WERI-Rb-1 (cell line): ENCODE data around the gene LZTFL1.

Experiments used
- DNase-seq: peaks from one replicate; pipeline ENCODE4 v3.0.0-alpha.2; 2020
- H3K27ac ChIP-seq: fragments of 250-450 bp; sonication (Bioruptor Pico); 2 replicates; pipeline ENCODE4 v1.5.1; 2020; ENCODE audit warnings: mild to moderate bottlenecking, moderate library complexity
- H3K27me3 ChIP-seq: fragments of 250-450 bp; sonication (Bioruptor Pico); 2 replicates; pipeline ENCODE4 v1.5.1; 2021; ENCODE audit warnings: mild to moderate bottlenecking, low read depth, moderate library complexity; ENCODE audit not compliant: insufficient read depth, severe bottlenecking
- H3K36me3 ChIP-seq: fragments of 250-450 bp; sonication (Bioruptor Pico); 2 replicates; pipeline ENCODE4 v1.5.1; 2020; ENCODE audit warnings: mild to moderate bottlenecking, moderate library complexity
- H3K4me3 ChIP-seq: 2 replicates; pipeline ENCODE4 v1.5.1; 2011; ENCODE audit warnings: low read depth, mild to moderate bottlenecking, control low read depth, low read length
- H3K9me3 ChIP-seq: fragments of 250-450 bp; sonication (Bioruptor Pico); 2 replicates; pipeline ENCODE4 v1.5.1; 2021; ENCODE audit warnings: mild to moderate bottlenecking, moderate library complexity; ENCODE audit not compliant: severe bottlenecking
- CTCF ChIP-seq: IDR thresholded peaks from 2 replicates; pipeline ENCODE4 v1.5.1; 2011; ENCODE audit warnings: low read depth, mild to moderate bottlenecking, control low read depth, inconsistent platforms, low read length

The LZTFL1 gene

GRCh38 chr3:45776611-45777010, 65.3 kb downstream of the LZTFL1 start:
- TF ChIP-seq CTCF: no peak
- no peak for DNase-seq
- H3K9me3 ChIP-seq: no peaks in the 10 kb centered on the region
- no peak overlapping the region for H3K27ac ChIP-seq
- no peaks in the 10 kb centered on the region for H3K36me3 ChIP-seq
- no peak overlapping the region for H3K4me3 ChIP-seq
- peaks cover 5% of the 10 kb centered on the region for H3K27me3 ChIP-seq

DNA sequence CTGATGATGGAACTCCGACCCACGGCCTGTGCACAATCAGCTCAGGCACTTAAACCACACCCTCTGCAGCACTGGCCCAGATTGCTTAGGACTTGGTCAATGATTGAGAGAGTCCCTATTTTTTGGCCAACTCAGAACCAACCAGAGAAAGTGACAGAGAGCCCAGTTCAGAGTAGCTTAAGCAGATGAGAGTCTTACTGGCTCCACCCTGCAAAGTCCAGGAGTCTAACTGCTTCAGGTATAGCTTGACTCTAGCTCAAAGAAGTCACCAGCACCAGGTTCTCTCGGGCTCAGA, 65.7 kb downstream of the LZTFL1 start:
- Histone ChIP-seq H3K27me3 (peaks cover 5% of the 10 kb centered on the region), H3K9me3 (no peaks in the 10 kb centered on the region), H3K27ac (no peak overlapping the region), H3K36me3 (no peaks in the 10 kb centered on the region), H3K4me3 (no peak overlapping the region)
- TF ChIP-seq CTCF: no peak
- no peak for DNase-seq

GRCh38 chr3:45775571-45776300, 66.2 kb downstream of the LZTFL1 start:
- Histone ChIP-seq H3K9me3 (no peaks in the 10 kb centered on the region), H3K4me3 (no peak overlapping the region), H3K27me3 (peaks cover 5% of the 10 kb centered on the region), H3K36me3 (no peaks in the 10 kb centered on the region), H3K27ac (no peak overlapping the region)
- no peak for TF ChIP-seq CTCF
- DNase-seq: no peak

DNA sequence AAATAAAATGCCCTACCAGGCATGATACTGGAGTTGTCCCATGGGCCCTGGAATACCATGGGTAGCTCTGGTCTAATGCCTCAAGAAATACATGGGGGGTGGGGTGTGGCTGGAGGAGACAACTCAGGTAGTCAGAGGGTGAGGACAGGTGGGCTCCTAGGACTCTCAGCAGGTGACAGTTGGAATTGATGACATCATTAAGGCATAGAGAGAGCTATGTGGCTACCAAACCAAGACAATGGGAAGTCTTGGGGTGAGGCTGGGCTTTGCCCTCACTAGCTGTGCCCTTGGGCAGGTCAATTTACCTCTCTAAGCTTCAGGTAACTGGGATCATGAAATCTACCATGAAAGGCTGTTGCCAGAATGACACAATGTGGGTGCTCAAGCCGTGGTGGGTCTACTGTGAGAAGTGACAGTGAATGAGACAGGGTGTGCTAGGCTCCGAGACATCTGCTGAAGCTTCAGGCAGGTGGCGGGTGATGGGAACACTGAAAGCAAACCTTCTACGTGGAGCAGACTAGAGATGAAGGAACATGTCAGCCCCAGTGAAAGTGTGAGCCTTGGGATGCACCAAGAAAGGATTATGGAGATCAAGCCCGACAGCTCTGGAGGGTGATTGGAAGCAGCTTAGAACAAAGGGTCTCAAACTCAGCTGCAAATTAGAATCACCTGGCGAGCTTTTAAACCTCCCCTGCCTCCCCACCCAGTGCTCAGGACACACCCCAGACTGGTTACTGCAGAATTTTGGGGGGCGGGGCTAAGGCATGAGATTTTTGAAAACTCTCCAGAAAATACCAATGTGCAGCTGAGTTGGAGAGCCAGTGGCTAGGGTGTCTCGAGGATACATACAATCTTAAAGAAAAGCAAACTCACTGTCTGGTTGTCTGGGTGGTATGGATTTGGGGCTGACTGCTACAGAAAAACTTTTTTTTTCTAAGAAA, 67.1 kb downstream of the LZTFL1 start:
- H3K9me3 ChIP-seq: no peaks in the 10 kb centered on the region
- H3K36me3 ChIP-seq: no peaks in the 10 kb centered on the region
- H3K4me3 ChIP-seq: no peak overlapping the region
- H3K27ac ChIP-seq: no peak overlapping the region
- peaks cover 5% of the 10 kb centered on the region for H3K27me3 ChIP-seq
- no peak for DNase-seq
- no peak for TF ChIP-seq CTCF

DNA sequence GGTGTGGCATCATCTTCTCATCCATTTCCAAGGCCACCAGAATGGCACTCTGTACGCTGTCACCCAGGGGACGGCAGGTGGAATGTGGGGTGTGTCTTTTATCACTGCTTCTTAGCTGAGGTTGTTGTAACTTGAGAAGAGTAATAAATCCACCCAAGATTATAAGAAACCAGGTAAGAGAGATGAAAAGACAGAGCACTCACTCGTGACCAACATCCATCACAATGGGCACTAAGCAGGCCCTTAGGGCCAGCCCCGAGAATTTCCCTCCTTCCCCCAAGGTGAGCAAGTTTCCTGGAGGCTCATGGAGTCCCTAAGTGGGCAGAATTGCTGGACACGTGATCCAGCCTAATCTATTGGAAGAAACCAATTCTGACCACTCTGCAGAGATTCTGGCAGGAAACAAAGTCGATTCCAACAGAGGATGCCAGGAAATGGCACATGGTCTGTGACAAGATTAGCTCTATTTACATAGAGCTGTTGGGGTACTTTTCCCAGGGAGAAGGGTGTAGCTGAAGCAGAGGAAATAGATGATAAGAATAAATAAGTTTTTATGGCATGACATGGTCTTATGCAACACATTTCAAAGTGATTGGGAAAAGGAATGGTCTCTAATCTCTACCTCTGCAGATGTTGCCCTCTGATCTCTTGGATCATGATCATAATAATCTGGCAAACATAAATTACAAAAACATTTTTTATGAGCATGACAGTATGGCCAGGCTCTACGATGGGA, 68.0 kb downstream of the LZTFL1 start:
- Histone ChIP-seq H3K9me3 (no peaks in the 10 kb centered on the region), H3K4me3 (no peak overlapping the region), H3K27me3 (peaks cover 5% of the 10 kb centered on the region), H3K27ac (no peak overlapping the region), H3K36me3 (no peaks in the 10 kb centered on the region)
- no peak for DNase-seq
- no peak for TF ChIP-seq CTCF
